Stomach (tissue), 9 donors: Measurements from ENCODE around the gene MARK1. TPM values are rescaled to one million over a fixed set of nuclear protein-coding genes. Genes with fewer than 3 reads are reported as not detected.
A peak's percentile ranks its signal among the peaks of the same experiment; 100 is the strongest.
"Not testable (repeated sequence)": the region's sequence is repeated elsewhere in the genome, so short reads cannot be mapped to it uniquely, and the experiment has no call there.

Source experiments
- DNase-seq, 2 donors: peaks; one replicate each; pipeline versions ENCODE4 v3.0.0 to v3.0.0-alpha.2; 2013 to 2019
- H3K27ac ChIP-seq, 5 donors: fragments of 200-600 bp in 4 of 5; sonication (generic) in 4 of 5; one replicate each; pipeline ENCODE4 v1.5.1; 2013 to 2019; ENCODE audit warnings: mild to moderate bottlenecking in 1 of 5, moderate library complexity in 1 of 5
- H3K27me3 ChIP-seq, 3 donors: fragments of 200-600 bp; sonication (generic); one replicate each; pipeline ENCODE4 v1.5.1; 2017 to 2019; ENCODE audit warnings: mixed run types in 1 of 3
- H3K36me3 ChIP-seq, 4 donors: fragments of 200-600 bp; sonication (generic); 1 replicate in 3 of 4; 2 replicates in 1 of 4; pipeline ENCODE4 v1.5.1; 2016 to 2019
- H3K4me1 ChIP-seq, 4 donors: fragments of 200-600 bp; sonication (generic); one replicate each; pipeline ENCODE4 v1.5.1; 2016 to 2019
- H3K4me3 ChIP-seq, 4 donors: fragments of 200-600 bp; sonication (generic) in 3 of 4; one replicate each; pipeline ENCODE4 v1.5.1; 2016 to 2019; ENCODE audit warnings: mild to moderate bottlenecking in 1 of 4
- H3K9me3 ChIP-seq, 4 donors: fragments of 200-600 bp; sonication (generic); one replicate each; pipeline ENCODE4 v1.5.1; 2016 to 2019
- EP300 ChIP-seq: sonication (generic); formaldehyde crosslinking; IDR thresholded peaks from one replicate; pipeline ENCODE4 v1.6.1; 2017; ENCODE audit warnings: antibody characterized with exemption
- POLR2A ChIP-seq, 4 donors: fragments of 450-650 bp; IDR thresholded peaks; one replicate each; pipeline ENCODE4 v1.6.1; 2016; ENCODE audit warnings: antibody characterized with exemption in 4 of 4, control low read depth in 2 of 4, mild to moderate bottlenecking in 1 of 4, moderate library complexity in 1 of 4
- POLR2AphosphoS5 ChIP-seq, 3 donors: sonication (generic); formaldehyde crosslinking; IDR thresholded peaks; one replicate each; pipeline ENCODE4 v1.6.1; 2016; ENCODE audit warnings: antibody characterized with exemption in 3 of 3
- WGBS, 5 donors: extraction: QIAGEN DNeasy Blood & Tissue Kit in 3 of 5; methylation state at CpG; one replicate each; pipeline versions ENCODE4 v1.1.5 to v1.1.7; 2013 to 2018; 5-methylcytosine and 5-hydroxymethylcytosine counted together
- intact Hi-C: fragments of 100-400 bp; cut with DNase I; formaldehyde crosslinking; loops from one replicate; pipeline ENCODE4 v1.15.1; 2023; ENCODE audit warnings: low total_unique reads
- polyA plus RNA-seq, 3 donors: library from polyadenylated mRNA; stranded (reverse); fragments of 200-250 nt; gene quantifications; one replicate each; pipeline ENCODE4 v1.2.3, GENCODE V29; 2013
- total RNA-seq, 5 donors: library from RNA; depleted of rRNA; stranded (reverse); fragments of >200 nt; gene quantifications; one replicate each; pipeline versions ENCODE4 v1.1.0 to v1.2.3, GENCODE V29; 2014 to 2016
- TF ChIP-seq, protein P1 (sequence below), 7 experiments: fragments of 450-650 bp in 4 of 7; fragments of 200-600 bp in 3 of 7; sonication (generic) in 3 of 7; IDR thresholded peaks; one replicate each; pipeline ENCODE4 v1.5.1; 2016 to 2019; ENCODE audit warnings: antibody characterized with exemption in 7 of 7, control low read depth in 2 of 7, mild to moderate bottlenecking in 1 of 7
- donor health status: healthy with polysubstance abuse.
- donor health status: Bipolar disorder and iron deficiency.
- donor health status: healthy.

The MARK1 gene
- total and polyA plus RNA-seq, 8 donors = 1.7 to 12.7 (median 3.2) TPM; not detected in 1

DNA sequence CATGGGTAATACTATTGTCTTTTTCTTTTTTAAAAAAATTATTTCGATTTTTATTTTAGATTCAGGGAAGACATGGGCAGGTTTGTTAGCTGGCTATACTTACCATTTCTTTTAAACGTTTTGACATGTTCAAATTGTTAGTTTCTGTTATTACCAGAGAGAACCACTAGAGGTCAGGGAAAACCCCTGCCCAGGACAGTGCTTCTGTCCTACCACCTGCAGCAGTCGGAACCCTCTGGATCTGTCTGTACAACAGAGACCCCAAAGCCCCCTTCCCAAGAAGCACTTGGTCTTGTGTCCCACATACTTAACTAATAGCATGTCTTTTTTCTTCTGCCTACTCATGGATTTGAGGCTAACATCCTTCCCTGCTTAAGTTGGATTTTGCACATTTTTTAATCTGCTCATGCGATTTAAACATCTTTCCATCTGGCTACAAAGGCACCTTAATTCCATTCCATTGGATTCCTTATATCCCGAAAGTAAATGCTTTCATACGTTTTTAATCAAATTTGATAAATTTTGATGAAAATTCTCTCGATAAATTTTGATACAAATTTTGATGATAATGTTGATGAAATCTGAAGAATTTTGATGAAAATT is 152.2 kb downstream of the MARK1 start:
- Histone ChIP-seq H3K36me3 (no peaks in the 10 kb centered on the region), H3K4me1 (peaks cover 0 to 12% (median 5%) of the 10 kb centered on the region in 4 donors), H3K27me3 (no peaks in the 10 kb centered on the region), H3K4me3 (no peak overlapping the region), H3K9me3 (no peaks in the 10 kb centered on the region), H3K27ac (no peak overlapping the region)
- TF ChIP-seq, protein P1, sequence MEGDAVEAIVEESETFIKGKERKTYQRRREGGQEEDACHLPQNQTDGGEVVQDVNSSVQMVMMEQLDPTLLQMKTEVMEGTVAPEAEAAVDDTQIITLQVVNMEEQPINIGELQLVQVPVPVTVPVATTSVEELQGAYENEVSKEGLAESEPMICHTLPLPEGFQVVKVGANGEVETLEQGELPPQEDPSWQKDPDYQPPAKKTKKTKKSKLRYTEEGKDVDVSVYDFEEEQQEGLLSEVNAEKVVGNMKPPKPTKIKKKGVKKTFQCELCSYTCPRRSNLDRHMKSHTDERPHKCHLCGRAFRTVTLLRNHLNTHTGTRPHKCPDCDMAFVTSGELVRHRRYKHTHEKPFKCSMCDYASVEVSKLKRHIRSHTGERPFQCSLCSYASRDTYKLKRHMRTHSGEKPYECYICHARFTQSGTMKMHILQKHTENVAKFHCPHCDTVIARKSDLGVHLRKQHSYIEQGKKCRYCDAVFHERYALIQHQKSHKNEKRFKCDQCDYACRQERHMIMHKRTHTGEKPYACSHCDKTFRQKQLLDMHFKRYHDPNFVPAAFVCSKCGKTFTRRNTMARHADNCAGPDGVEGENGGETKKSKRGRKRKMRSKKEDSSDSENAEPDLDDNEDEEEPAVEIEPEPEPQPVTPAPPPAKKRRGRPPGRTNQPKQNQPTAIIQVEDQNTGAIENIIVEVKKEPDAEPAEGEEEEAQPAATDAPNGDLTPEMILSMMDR (IDR thresholded peaks at IDR 0.05) = peak in 5 of 7 experiments; percentile 44 to 68 (median 58)
- TF ChIP-seq POLR2A (IDR thresholded peaks at IDR 0.05) = no peak
- DNase-seq = peak in 1 of 2 donors; percentile 73
- intact Hi-C loops = loop anchor here (5.0 to 10.0 kb wide), 2 partner anchors 55 to 97 kb away; no protein-coding TSS in a partner anchor
- 28 to 31% (median 29%) methylated on average over 7 of the region's 7 CpGs for WGBS, 5 donors

DNA sequence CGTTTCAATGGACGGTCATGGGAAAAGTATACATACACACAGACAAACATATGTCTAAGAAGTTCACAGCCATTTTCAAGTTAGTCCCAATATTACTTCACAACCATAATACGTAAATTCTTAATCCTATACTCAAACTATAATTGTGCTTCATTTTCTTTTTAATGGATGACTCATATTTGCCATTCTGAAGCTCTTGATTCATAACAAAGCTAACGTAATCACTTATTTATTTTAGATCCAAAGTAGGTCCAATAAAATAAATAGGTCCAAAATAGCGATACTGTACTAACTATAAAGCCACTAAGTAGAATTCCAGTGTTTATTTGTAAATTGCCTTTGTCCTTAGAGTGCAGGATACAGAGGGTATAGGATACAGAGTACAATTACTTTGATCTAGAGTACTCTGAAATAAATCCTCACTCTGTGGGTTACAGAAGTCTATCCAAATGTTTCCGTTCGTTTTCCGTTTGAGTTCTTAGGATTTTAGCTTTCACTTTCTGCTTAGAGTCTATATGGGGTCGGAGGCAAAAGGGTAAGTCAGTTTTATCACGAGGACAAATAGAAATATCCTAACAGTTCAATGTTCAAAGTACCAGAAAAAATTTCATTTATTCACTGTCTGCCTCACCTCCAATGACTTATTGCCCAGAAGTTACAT is 153.4 kb downstream of the MARK1 start:
- TF ChIP-seq POLR2AphosphoS5 (IDR thresholded peaks at IDR 0.05) (no peak), EP300 (no peak), POLR2A (IDR thresholded peaks at IDR 0.05) (no peak)
- TF ChIP-seq, protein P1 (IDR thresholded peaks at IDR 0.05) = no peak
- 23 to 43% (median 28%) methylated on average over 10 of the region's 10 CpGs for WGBS, 5 donors
- Histone ChIP-seq H3K27ac (no peak overlapping the region), H3K27me3 (no peaks in the 10 kb centered on the region), H3K9me3 (no peaks in the 10 kb centered on the region), H3K4me3 (peak overlapping the region in 2 of 4 donors; percentile 7 to 17), H3K4me1 (peaks cover 0 to 12% (median 5%) of the 10 kb centered on the region in 4 donors), H3K36me3 (no peaks in the 10 kb centered on the region)
- intact Hi-C loops = loop anchor here (5.0 to 10.0 kb wide), 2 partner anchors 53 to 96 kb away; no protein-coding TSS in a partner anchor
- DNase-seq = no peak

DNA sequence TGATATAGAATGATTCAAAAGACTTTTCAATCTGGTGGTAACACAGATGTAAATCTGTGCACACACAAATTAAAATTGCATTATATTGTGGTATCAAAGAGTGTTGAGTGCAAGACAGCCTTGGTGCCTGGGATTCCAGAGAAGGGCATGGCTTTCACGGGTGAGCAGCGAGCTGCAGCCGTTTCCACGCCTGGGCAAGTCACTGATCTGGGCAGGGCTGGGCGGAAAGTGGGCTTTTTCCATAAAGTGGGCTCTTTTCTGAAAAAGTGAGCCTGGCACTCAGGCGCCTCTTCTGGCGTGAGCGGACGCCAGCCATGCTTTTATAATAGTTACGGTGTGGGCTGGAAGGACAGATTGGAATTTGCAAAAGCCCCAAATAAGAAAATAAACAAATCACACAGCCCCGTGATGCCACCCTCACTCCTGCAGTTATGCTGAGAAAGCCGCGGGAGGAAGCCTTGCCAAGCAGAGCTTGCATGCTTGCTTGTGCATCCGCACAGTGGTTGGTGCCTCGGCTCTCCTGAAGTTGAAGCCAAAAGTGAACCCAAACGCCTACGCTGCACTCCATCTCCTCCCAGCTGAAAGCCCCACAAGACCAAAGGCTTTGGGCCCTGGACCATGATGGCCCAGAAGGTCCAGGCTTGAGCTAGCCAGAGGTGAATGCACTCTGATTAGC is 155.1 kb downstream of the MARK1 start:
- no peak overlapping the region for H3K4me3 ChIP-seq
- no peak overlapping the region for H3K27ac ChIP-seq
- TF ChIP-seq, protein P1 (IDR thresholded peaks at IDR 0.05) = no peak
- no peak for TF ChIP-seq EP300
- no peak for TF ChIP-seq POLR2AphosphoS5 (IDR thresholded peaks at IDR 0.05)
- TF ChIP-seq POLR2A (IDR thresholded peaks at IDR 0.05) = no peak
- intact Hi-C loops = loop anchor here (5.0 to 10.0 kb wide), 2 partner anchors 52 to 94 kb away; no protein-coding TSS in a partner anchor
- H3K27me3 ChIP-seq = no peaks in the 10 kb centered on the region
- H3K4me1 ChIP-seq = peaks cover 0 to 12% (median 5%) of the 10 kb centered on the region in 4 donors
- WGBS, 5 donors = 77 to 92% (median 92%) methylated on average over 17 of the region's 17 CpGs
- H3K36me3 ChIP-seq = no peaks in the 10 kb centered on the region
- no peak for DNase-seq
- H3K9me3 ChIP-seq = no peaks in the 10 kb centered on the region

DNA sequence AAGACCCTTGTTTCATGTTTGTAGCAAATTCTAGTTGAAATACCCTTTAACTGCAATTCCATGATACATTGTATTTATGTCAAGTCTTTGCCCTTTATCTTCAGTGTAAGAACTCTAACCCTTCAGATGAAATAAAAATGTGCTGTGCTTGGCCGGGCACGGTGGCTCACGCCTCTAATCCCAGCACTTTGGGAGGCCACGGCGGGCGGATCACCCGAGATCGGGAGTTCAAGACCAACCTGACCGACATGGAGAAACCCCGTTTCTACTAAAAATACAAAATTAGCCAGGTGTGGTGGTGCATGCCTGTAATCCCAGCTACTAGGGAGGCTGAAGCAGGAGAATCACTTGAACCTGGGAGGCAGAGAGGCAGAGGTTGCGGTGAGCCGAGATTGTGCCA is 155.8 kb downstream of the MARK1 start:
- H3K4me1 ChIP-seq = peaks cover 0 to 12% (median 5%) of the 10 kb centered on the region in 4 donors
- not testable (repeated sequence) for H3K27ac ChIP-seq, H3K4me3 ChIP-seq, H3K36me3 ChIP-seq, DNase-seq, H3K9me3 ChIP-seq, H3K27me3 ChIP-seq
- intact Hi-C loops = loop anchor here (5.0 to 10.0 kb wide), 2 partner anchors 51 to 94 kb away; no protein-coding TSS in a partner anchor
- WGBS, 5 donors = 93 to 98% (median 96%) methylated on average over 12 of the region's 12 CpGs
